BE2C (cell line): ENCODE results near the gene BAZ2B.
"Not testable (repeated sequence)": the region's sequence is repeated elsewhere in the genome, so short reads cannot be mapped to it uniquely, and the experiment has no call there.

Source experiments
- DNase-seq: peaks from one replicate; pipeline ENCODE4 v3.0.0-alpha.2; 2020
- H3K27me3 ChIP-seq: fragments of 250-450 bp; sonication (Bioruptor Pico); 2 replicates; pipeline ENCODE4 v1.5.1; 2020; ENCODE audit warnings: mild to moderate bottlenecking
- H3K36me3 ChIP-seq: fragments of 250-450 bp; sonication (Bioruptor Pico); 2 replicates; pipeline ENCODE4 v1.5.1; 2020; ENCODE audit warnings: mild to moderate bottlenecking
- H3K4me1 ChIP-seq: fragments of 250-450 bp; sonication (Bioruptor Pico); 2 replicates; pipeline ENCODE4 v1.5.1; 2020
- H3K4me3 ChIP-seq: 2 replicates; pipeline ENCODE4 v1.5.1; 2011; ENCODE audit warnings: low read depth, low read length
- H3K9me3 ChIP-seq: fragments of 250-450 bp; sonication (Bioruptor Pico); 2 replicates; pipeline ENCODE4 v1.5.1; 2020
- CTCF ChIP-seq: IDR thresholded peaks from 2 replicates; pipeline ENCODE4 v1.5.1; 2012; ENCODE audit warnings: mild to moderate bottlenecking, low read depth, low read length

The BAZ2B gene

GRCh38 chr2:159419403-159419802, 196.9 kb downstream of the BAZ2B start:
- Histone ChIP-seq H3K4me3 (no peak overlapping the region), H3K4me1 (no peaks in the 10 kb centered on the region), H3K9me3 (no peaks in the 10 kb centered on the region), H3K36me3 (no peaks in the 10 kb centered on the region), H3K27me3 (no peaks in the 10 kb centered on the region)
- no peak for TF ChIP-seq CTCF
- no peak for DNase-seq

GRCh38 chr2:159411460-159411859, 204.9 kb downstream of the BAZ2B start:
- Histone ChIP-seq H3K9me3 (no peaks in the 10 kb centered on the region), H3K27me3 (no peaks in the 10 kb centered on the region), H3K4me1 (no peaks in the 10 kb centered on the region), H3K4me3 (no peak overlapping the region), H3K36me3 (no peaks in the 10 kb centered on the region)
- TF ChIP-seq CTCF = no peak
- DNase-seq = no peak

- DNase-seq = no peak
- TF ChIP-seq CTCF = no peak
- no peak overlapping the region for H3K4me3 ChIP-seq
- no peaks in the 10 kb centered on the region for H3K9me3 ChIP-seq
- no peaks in the 10 kb centered on the region for H3K36me3 ChIP-seq
- H3K27me3 ChIP-seq = no peaks in the 10 kb centered on the region
- H3K4me1 ChIP-seq = no peaks in the 10 kb centered on the region
Observed at GRCh38 chr2:159410276-159410675, 206.1 kb downstream of the BAZ2B start.

GRCh38 chr2:159409116-159409800, 207.1 kb downstream of the BAZ2B start:
- no peaks in the 10 kb centered on the region for H3K4me1 ChIP-seq
- no peak for TF ChIP-seq CTCF
- no peaks in the 10 kb centered on the region for H3K9me3 ChIP-seq
- no peaks in the 10 kb centered on the region for H3K36me3 ChIP-seq
- no peaks in the 10 kb centered on the region for H3K27me3 ChIP-seq
- no peak overlapping the region for H3K4me3 ChIP-seq
- no peak for DNase-seq

- H3K4me1 ChIP-seq = no peaks in the 10 kb centered on the region
- H3K9me3 ChIP-seq = no peaks in the 10 kb centered on the region
- H3K36me3 ChIP-seq = no peaks in the 10 kb centered on the region
- no peaks in the 10 kb centered on the region for H3K27me3 ChIP-seq
- no peak for DNase-seq
- TF ChIP-seq CTCF = no peak
- no peak overlapping the region for H3K4me3 ChIP-seq
Observed at GRCh38 chr2:159402790-159403189, 213.6 kb downstream of the BAZ2B start.

- not testable (repeated sequence) for H3K36me3 ChIP-seq, H3K27me3 ChIP-seq, H3K9me3 ChIP-seq, H3K4me3 ChIP-seq, DNase-seq, H3K4me1 ChIP-seq
Observed at GRCh38 chr2:159402160-159402559, 214.2 kb downstream of the BAZ2B start.
